ENCODE data around the gene VTN. TPM values are rescaled to one million over a fixed set of nuclear protein-coding genes. Genes with fewer than 3 reads are reported as not detected.
A peak's percentile ranks its signal among the peaks of the same experiment; 100 is the strongest.

VTN gene
- total and polyA plus RNA-seq, 2 experiments from 2014 or later: 0.34 TPM; not detected in 1

DNA sequence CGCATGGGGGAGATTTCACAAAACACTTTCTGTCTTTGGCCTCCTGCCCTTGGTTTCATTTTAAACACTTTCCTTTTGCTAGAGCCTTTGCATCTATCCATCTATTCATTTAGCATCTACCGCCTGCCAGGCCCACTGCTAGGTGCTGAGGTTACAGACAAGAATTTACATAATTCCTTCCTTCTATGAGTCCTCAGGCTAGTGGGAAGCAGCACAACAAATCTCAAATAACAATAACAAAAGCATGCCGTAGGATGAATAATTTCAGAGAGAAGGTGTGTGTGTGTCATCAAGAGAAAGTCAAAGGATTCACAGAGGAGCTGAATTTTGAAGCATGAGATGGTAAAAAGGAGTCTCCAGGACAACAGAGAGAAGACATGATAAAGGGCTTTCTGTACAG, 42.0 kb upstream of the VTN start:
- Histone ChIP-seq H3K9me2 (ENCODE audit: insufficient read depth) (no peaks in the 10 kb centered on the region), H3K27ac (no peak overlapping the region), H3K9ac (no peak overlapping the region), H3F3A (ENCODE audit: insufficient read depth) (no peaks in the 10 kb centered on the region), H4K20me1 (ENCODE audit: insufficient read depth) (no peaks in the 10 kb centered on the region), H3K4me3 (no peak overlapping the region), H3K27me3 (replicated peaks; ENCODE audit: insufficient read depth) (peaks cover 23% of the 10 kb centered on the region), H3K36me3 (ENCODE audit: low read depth) (no peaks in the 10 kb centered on the region), H3K4me1 (ENCODE audit: insufficient read depth) (no peaks in the 10 kb centered on the region), H3K79me2 (ENCODE audit: insufficient read depth) (no peaks in the 10 kb centered on the region), H2AFZ (no peak overlapping the region), H3K9me3 (ENCODE audit: low read depth) (no peaks in the 10 kb centered on the region), H3K4me2 (ENCODE audit: unreplicated experiment) (no peak overlapping the region)
- WGBS, 2 experiments (ENCODE audit: low coverage in 1 of 2, low lambda C conversion rate in 2 of 2, missing lambda C conversion rate in 2 of 2): 42 to 49% methylated on average over 3 of the region's 3 CpGs
- TF ChIP-seq EZH2 (IDR thresholded peaks at IDR 0.05; ENCODE audit: insufficient read depth, poor library complexity, severe bottlenecking): no peak
- in situ Hi-C loops (cut with MboI): no loop called here
- DNase-seq: peak; percentile 8

DNA sequence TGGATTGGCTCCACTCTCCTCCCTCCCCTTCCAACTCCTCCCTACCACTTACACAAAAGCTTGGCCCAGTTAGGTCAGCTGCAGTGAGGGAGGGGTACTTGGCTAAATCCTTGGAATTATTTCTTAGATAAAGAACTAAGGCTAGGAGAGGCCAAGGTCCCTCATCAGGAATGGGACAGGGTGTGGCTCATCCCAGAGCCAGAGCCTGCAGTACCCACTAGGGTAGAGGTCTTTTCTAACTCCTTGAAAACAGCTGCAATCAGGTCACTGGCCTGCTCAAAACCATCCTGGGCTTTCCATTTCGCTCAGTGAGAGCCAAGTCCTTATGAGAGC, 37.8 kb upstream of the VTN start:
- no peaks in the 10 kb centered on the region for H3K9me3 ChIP-seq (ENCODE audit: low read depth)
- 0 out of 2 replicates have a peak, but pooled peaks cover 14% of the 10 kb centered on the region for H3K27me3 ChIP-seq (replicated peaks; ENCODE audit: insufficient read depth)
- H3K9ac ChIP-seq: no peak overlapping the region
- no peaks in the 10 kb centered on the region for H3K9me2 ChIP-seq (ENCODE audit: insufficient read depth)
- TF ChIP-seq EZH2phosphoT487 (IDR thresholded peaks at IDR 0.05; ENCODE audit: insufficient read depth, low read depth) (no peak), EZH2 (IDR thresholded peaks at IDR 0.05; ENCODE audit: insufficient read depth, poor library complexity, severe bottlenecking) (no peak)
- no peaks in the 10 kb centered on the region for H3F3A ChIP-seq (ENCODE audit: insufficient read depth)
- H2AFZ ChIP-seq: no peak overlapping the region
- in situ Hi-C loops (cut with MboI): no loop called here
- no peak overlapping the region for H3K27ac ChIP-seq
- H3K4me3 ChIP-seq: no peak overlapping the region
- no peak overlapping the region for H3K4me2 ChIP-seq (ENCODE audit: unreplicated experiment)
- no peaks in the 10 kb centered on the region for H3K4me1 ChIP-seq (ENCODE audit: insufficient read depth)
- DNase-seq: no peak
- WGBS, 2 experiments (ENCODE audit: low coverage in 1 of 2, low lambda C conversion rate in 2 of 2, missing lambda C conversion rate in 2 of 2): 71 to 83% methylated on average over 1 of the region's 1 CpG
- H4K20me1 ChIP-seq (ENCODE audit: insufficient read depth): no peaks in the 10 kb centered on the region
- no peaks in the 10 kb centered on the region for H3K36me3 ChIP-seq (ENCODE audit: low read depth)
- H3K79me2 ChIP-seq (ENCODE audit: insufficient read depth): no peaks in the 10 kb centered on the region

DNA sequence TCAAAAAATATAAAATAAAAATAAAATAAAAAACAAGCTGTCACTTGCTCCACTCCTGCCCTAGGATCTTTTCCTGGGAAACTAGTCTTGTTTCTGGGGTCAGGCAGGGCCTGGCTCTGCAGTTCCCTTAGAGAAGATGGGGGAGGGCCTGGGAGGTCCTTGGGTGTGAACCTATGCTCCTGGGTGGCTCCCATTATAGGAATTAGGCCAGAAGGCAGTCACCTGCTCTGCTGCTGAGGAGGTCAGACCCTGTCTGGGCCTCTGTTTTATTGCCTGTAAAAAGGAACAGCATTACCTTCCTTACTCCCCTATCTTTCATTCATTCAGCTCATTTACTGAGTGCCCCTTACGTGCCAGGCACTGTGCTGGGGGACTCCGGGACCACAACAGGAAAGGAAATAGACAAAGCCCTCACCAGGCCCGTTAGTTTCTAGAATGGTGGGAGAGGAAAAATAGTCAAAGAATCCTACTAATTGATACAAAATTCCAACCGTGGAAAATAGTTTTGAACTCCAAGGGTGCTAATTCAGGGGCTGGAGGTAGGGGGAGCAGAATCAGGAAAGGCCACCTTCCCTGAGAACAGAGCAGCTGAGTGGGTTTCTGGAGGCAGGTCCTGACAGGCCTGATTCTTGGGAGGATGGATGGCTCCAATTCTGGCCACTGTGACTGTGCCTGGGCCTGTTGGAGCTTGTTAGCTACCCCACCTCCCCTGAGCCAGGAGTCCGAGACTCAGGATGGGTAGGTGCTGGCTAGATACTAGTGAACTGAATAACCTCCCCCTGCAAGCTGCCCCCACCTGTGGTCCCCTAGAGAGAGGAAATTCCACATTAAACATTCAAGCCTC, 37.2 kb upstream of the VTN start:
- Histone ChIP-seq H2AFZ (no peak overlapping the region), H4K20me1 (ENCODE audit: insufficient read depth) (no peaks in the 10 kb centered on the region), H3K79me2 (ENCODE audit: insufficient read depth) (no peaks in the 10 kb centered on the region), H3K27me3 (replicated peaks; ENCODE audit: insufficient read depth) (0 out of 2 replicates have a peak, but pooled peaks cover 14% of the 10 kb centered on the region), H3K9ac (no peak overlapping the region), H3F3A (ENCODE audit: insufficient read depth) (no peaks in the 10 kb centered on the region), H3K4me1 (ENCODE audit: insufficient read depth) (no peaks in the 10 kb centered on the region), H3K4me3 (no peak overlapping the region), H3K36me3 (ENCODE audit: low read depth) (no peaks in the 10 kb centered on the region), H3K27ac (no peak overlapping the region), H3K9me2 (ENCODE audit: insufficient read depth) (no peaks in the 10 kb centered on the region), H3K4me2 (ENCODE audit: unreplicated experiment) (no peak overlapping the region), H3K9me3 (ENCODE audit: low read depth) (no peaks in the 10 kb centered on the region)
- no peak for DNase-seq
- WGBS, 2 experiments (ENCODE audit: low coverage in 1 of 2, low lambda C conversion rate in 2 of 2, missing lambda C conversion rate in 2 of 2): 77 to 89% methylated on average over 5 of the region's 5 CpGs
- in situ Hi-C loops (cut with MboI): no loop called here
- no peak for TF ChIP-seq EZH2phosphoT487 (IDR thresholded peaks at IDR 0.05; ENCODE audit: insufficient read depth, low read depth)
- TF ChIP-seq EZH2 (IDR thresholded peaks at IDR 0.05; ENCODE audit: insufficient read depth, poor library complexity, severe bottlenecking): no peak

DNA sequence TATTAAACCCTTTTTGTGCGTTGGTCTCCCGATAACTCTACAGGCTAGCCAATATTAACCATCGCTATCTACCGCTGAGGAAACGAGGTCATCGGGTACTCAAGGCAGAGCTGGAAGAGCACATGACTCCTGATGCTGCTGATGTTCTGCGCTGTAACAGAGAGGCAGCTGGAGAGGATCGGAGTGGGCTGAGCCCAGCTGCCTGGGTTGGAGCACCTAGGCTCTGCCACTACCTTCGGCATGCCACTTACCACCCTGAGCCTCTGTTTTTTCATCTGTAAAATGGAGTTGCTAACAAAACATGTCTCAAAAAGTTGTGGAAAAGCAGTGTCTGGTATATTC, 36.3 kb upstream of the VTN start:
- Histone ChIP-seq H2AFZ (peak overlapping the region; percentile 84), H3K79me2 (ENCODE audit: insufficient read depth) (no peaks in the 10 kb centered on the region), H3K9ac (peak overlapping the region; percentile 72), H4K20me1 (ENCODE audit: insufficient read depth) (no peaks in the 10 kb centered on the region), H3K4me1 (ENCODE audit: insufficient read depth) (no peaks in the 10 kb centered on the region), H3K36me3 (ENCODE audit: low read depth) (no peaks in the 10 kb centered on the region), H3K4me2 (ENCODE audit: unreplicated experiment) (peak overlapping the region; percentile 89), H3K27me3 (replicated peaks; ENCODE audit: insufficient read depth) (0 out of 2 replicates have a peak, but pooled peaks cover 14% of the 10 kb centered on the region), H3K27ac (no peak overlapping the region), H3F3A (ENCODE audit: insufficient read depth) (no peaks in the 10 kb centered on the region), H3K9me2 (ENCODE audit: insufficient read depth) (no peaks in the 10 kb centered on the region), H3K4me3 (peak overlapping the region; percentile 85), H3K9me3 (ENCODE audit: low read depth) (no peaks in the 10 kb centered on the region)
- DNase-seq: peak; percentile 15
- no peak for TF ChIP-seq EZH2phosphoT487 (IDR thresholded peaks at IDR 0.05; ENCODE audit: insufficient read depth, low read depth)
- no peak for TF ChIP-seq EZH2 (IDR thresholded peaks at IDR 0.05; ENCODE audit: insufficient read depth, poor library complexity, severe bottlenecking)
- in situ Hi-C loops (cut with MboI): no loop called here
- 36 to 41% methylated on average over 9 of the region's 9 CpGs for WGBS, 2 experiments (ENCODE audit: low coverage in 1 of 2, low lambda C conversion rate in 2 of 2, missing lambda C conversion rate in 2 of 2)

Data from GM23248 (cell line).